HEK293 (cell line): ENCODE measurements around the gene FILIP1.

Source experiments
- BCL11A ChIP-seq: fragments of 450-650 bp; formaldehyde crosslinking; IDR thresholded peaks from 2 replicates; pipeline ENCODE4 v1.5.1; 2016; ENCODE audit warnings: low read depth, missing biosample characterization, missing genetic modification characterization
- GFI1B ChIP-seq: fragments of 450-650 bp; formaldehyde crosslinking; IDR thresholded peaks from 2 replicates; pipeline ENCODE4 v1.5.1; 2016; ENCODE audit warnings: missing biosample characterization, missing genetic modification characterization
- KLF8 ChIP-seq: fragments of 450-650 bp; formaldehyde crosslinking; IDR thresholded peaks from 2 replicates; pipeline ENCODE4 v1.5.1; 2016; ENCODE audit warnings: missing biosample characterization, missing genetic modification characterization
- OSR2 ChIP-seq: fragments of 450-650 bp; formaldehyde crosslinking; IDR thresholded peaks from 2 replicates; pipeline ENCODE4 v1.5.1; 2016; ENCODE audit warnings: missing biosample characterization, missing genetic modification characterization
- PATZ1 ChIP-seq: fragments of 450-650 bp; formaldehyde crosslinking; IDR thresholded peaks from 2 replicates; pipeline ENCODE4 v1.5.1; 2016; ENCODE audit warnings: missing biosample characterization, missing genetic modification characterization
- SCRT2 ChIP-seq: fragments of 450-650 bp; formaldehyde crosslinking; IDR thresholded peaks from 2 replicates; pipeline ENCODE4 v1.5.1; 2016; ENCODE audit warnings: missing biosample characterization, missing genetic modification characterization
- SP7 ChIP-seq: fragments of 450-650 bp; formaldehyde crosslinking; IDR thresholded peaks from 2 replicates; pipeline ENCODE4 v1.5.1; 2016; ENCODE audit warnings: missing biosample characterization, missing genetic modification characterization
- TSHZ1 ChIP-seq: fragments of 450-650 bp; formaldehyde crosslinking; IDR thresholded peaks from 2 replicates; pipeline ENCODE4 v1.5.1; 2016; ENCODE audit warnings: missing biosample characterization, missing genetic modification characterization, borderline replicate concordance
- WT1 ChIP-seq: fragments of 450-650 bp; formaldehyde crosslinking; IDR thresholded peaks from 2 replicates; pipeline ENCODE4 v1.5.1; 2016; ENCODE audit warnings: missing biosample characterization, missing genetic modification characterization
- ZBTB1 ChIP-seq: fragments of 450-650 bp; formaldehyde crosslinking; IDR thresholded peaks from 2 replicates; pipeline ENCODE4 v1.5.1; 2016; ENCODE audit warnings: missing biosample characterization, missing genetic modification characterization
- ZBTB17 ChIP-seq: fragments of 450-650 bp; formaldehyde crosslinking; IDR thresholded peaks from 2 replicates; pipeline ENCODE4 v1.5.1; 2016; ENCODE audit warnings: missing biosample characterization, missing genetic modification characterization
- ZBTB20 ChIP-seq: fragments of 450-650 bp; formaldehyde crosslinking; IDR thresholded peaks from 2 replicates; pipeline ENCODE4 v1.5.1; 2016; ENCODE audit warnings: missing biosample characterization, missing genetic modification characterization
- ZBTB21 ChIP-seq: fragments of 450-650 bp; formaldehyde crosslinking; IDR thresholded peaks from 2 replicates; pipeline ENCODE4 v1.5.1; 2017; ENCODE audit warnings: missing biosample characterization, missing genetic modification characterization
- ZBTB26 ChIP-seq: fragments of 450-650 bp; formaldehyde crosslinking; optimal IDR thresholded peaks from 2 replicates; pipeline ENCODE3; 2016; ENCODE audit warnings: missing biosample characterization, mild to moderate bottlenecking, missing genetic modification characterization
- ZEB2 ChIP-seq: fragments of 450-650 bp; formaldehyde crosslinking; IDR thresholded peaks from 2 replicates; pipeline ENCODE4 v1.5.1; 2016; ENCODE audit warnings: missing biosample characterization, missing genetic modification characterization
- ZFP37 ChIP-seq: fragments of 450-650 bp; formaldehyde crosslinking; IDR thresholded peaks from 2 replicates; pipeline ENCODE4 v1.5.1; 2016; ENCODE audit warnings: missing biosample characterization, missing genetic modification characterization
- ZNF140 ChIP-seq: fragments of 450-650 bp; formaldehyde crosslinking; IDR thresholded peaks from 2 replicates; pipeline ENCODE4 v1.5.1; 2016; ENCODE audit warnings: missing biosample characterization, missing genetic modification characterization
- ZNF24 ChIP-seq: fragments of 450-650 bp; formaldehyde crosslinking; IDR thresholded peaks from 2 replicates; pipeline ENCODE4 v1.5.1; 2016; ENCODE audit warnings: missing biosample characterization, missing genetic modification characterization
- ZNF324 ChIP-seq: fragments of 450-650 bp; formaldehyde crosslinking; IDR thresholded peaks from 2 replicates; pipeline ENCODE4 v1.5.1; 2016; ENCODE audit warnings: missing biosample characterization, missing genetic modification characterization
- ZNF394 ChIP-seq: fragments of 450-650 bp; formaldehyde crosslinking; IDR thresholded peaks from 2 replicates; pipeline ENCODE4 v1.5.1; 2016; ENCODE audit warnings: missing biosample characterization, missing genetic modification characterization, mild to moderate bottlenecking, moderate library complexity, borderline replicate concordance
- ZNF558 ChIP-seq: fragments of 450-650 bp; formaldehyde crosslinking; IDR thresholded peaks from 2 replicates; pipeline ENCODE4 v1.5.1; 2016; ENCODE audit warnings: missing biosample characterization, missing genetic modification characterization
- ZNF561 ChIP-seq: fragments of 450-650 bp; IDR thresholded peaks from 2 replicates; pipeline ENCODE4 v1.5.1; 2018; ENCODE audit warnings: missing biosample characterization, missing genetic modification characterization, borderline replicate concordance
- ZNF660 ChIP-seq: fragments of 450-650 bp; IDR thresholded peaks from 2 replicates; pipeline ENCODE4 v1.5.1; 2018; ENCODE audit warnings: missing biosample characterization, mild to moderate bottlenecking, missing genetic modification characterization
- ZNF785 ChIP-seq: fragments of 450-650 bp; formaldehyde crosslinking; IDR thresholded peaks from 2 replicates; pipeline ENCODE4 v1.5.1; 2016; ENCODE audit warnings: missing biosample characterization, missing genetic modification characterization
- ZSCAN30 ChIP-seq: fragments of 450-650 bp; IDR thresholded peaks from 2 replicates; pipeline ENCODE4 v1.5.1; 2018; ENCODE audit warnings: missing biosample characterization, mild to moderate bottlenecking, missing genetic modification characterization, moderate library complexity
- TF ChIP-seq, protein P1 (sequence below): fragments of 450-650 bp; formaldehyde crosslinking; IDR thresholded peaks from 2 replicates; pipeline ENCODE4 v1.5.1; 2016; ENCODE audit warnings: missing biosample characterization, missing genetic modification characterization

Gene FILIP1

GRCh38 chr6:75334266-75335040 is 159.1 kb downstream of the FILIP1 start (continued):
- TF ChIP-seq, protein P1, sequence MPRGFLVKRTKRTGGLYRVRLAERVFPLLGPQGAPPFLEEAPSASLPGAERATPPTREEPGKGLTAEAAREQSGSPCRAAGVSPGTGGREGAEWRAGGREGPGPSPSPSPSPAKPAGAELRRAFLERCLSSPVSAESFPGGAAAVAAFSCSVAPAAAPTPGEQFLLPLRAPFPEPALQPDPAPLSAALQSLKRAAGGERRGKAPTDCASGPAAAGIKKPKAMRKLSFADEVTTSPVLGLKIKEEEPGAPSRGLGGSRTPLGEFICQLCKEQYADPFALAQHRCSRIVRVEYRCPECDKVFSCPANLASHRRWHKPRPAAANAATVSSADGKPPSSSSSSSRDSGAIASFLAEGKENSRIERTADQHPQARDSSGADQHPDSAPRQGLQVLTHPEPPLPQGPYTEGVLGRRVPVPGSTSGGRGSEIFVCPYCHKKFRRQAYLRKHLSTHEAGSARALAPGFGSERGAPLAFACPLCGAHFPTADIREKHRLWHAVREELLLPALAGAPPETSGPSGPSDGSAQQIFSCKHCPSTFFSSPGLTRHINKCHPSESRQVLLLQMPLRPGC, result peak; percentile 77
- TF ChIP-seq ZBTB21 (tag by site-specific recombination) (peak; percentile 92), ZSCAN30 (no peak), ZBTB20 (tag by site-specific recombination) (peak; percentile 42; the same call in 1 of the 2 replicates), TSHZ1 (tag by site-specific recombination) (0 out of 2 replicates have a peak, but pooled peaks have one; percentile 3), ZNF24 (tag by site-specific recombination) (peak; percentile 63; the same call in 1 of the 2 replicates), SP7 (peak; percentile 85), ZNF140 (tag by site-specific recombination) (peak; percentile 64; the same call in 1 of the 2 replicates), ZBTB26 (tag by site-specific recombination) (no peak), ZNF558 (tag by site-specific recombination) (no peak; the same call in 1 of the 2 replicates), ZNF785 (tag by site-specific recombination) (no peak), OSR2 (tag by site-specific recombination) (peak; percentile 45; the same call in 1 of the 2 replicates), KLF8 (peak; percentile 16; the same call in 1 of the 2 replicates), ZNF324 (peak; percentile 80; the same call in 1 of the 2 replicates), ZBTB1 (tag by site-specific recombination) (no peak), ZFP37 (tag by site-specific recombination) (0 out of 2 replicates have a peak, but pooled peaks have one; percentile 56), BCL11A (0 out of 2 replicates have a peak, but pooled peaks have one; percentile 21), WT1 (tag by site-specific recombination) (peak; percentile 50), ZBTB17 (tag by site-specific recombination) (peak; percentile 80), GFI1B (tag by site-specific recombination) (peak; percentile 22; the same call in 1 of the 2 replicates), SCRT2 (tag by site-specific recombination) (peak; percentile 80), ZEB2 (tag by site-specific recombination) (peak; percentile 88), ZNF660 (tag by site-specific recombination) (peak; percentile 73), PATZ1 (tag by site-specific recombination) (peak; percentile 61), ZNF394 (tag by site-specific recombination) (peak; percentile 45; the same call in 1 of the 2 replicates), ZNF561 (tag by site-specific recombination) (0 out of 2 replicates have a peak, but pooled peaks have one; percentile 67)
